Endothelial cell of umbilical vein (primary cell): Measurements from ENCODE around the gene KCNC1.

ENCODE experiments used
- CTCF ChIP-seq, 2 donors: IDR thresholded peaks; 1 replicate in 1 of 2; 2 replicates in 1 of 2; pipeline ENCODE4 v1.5.1; 2011; ENCODE audit warnings: low read length in 2 of 2, mild to moderate bottlenecking in 2 of 2, moderate library complexity in 2 of 2, control low read depth in 1 of 2, inconsistent platforms in 1 of 2, low read depth in 1 of 2; ENCODE audit not compliant: insufficient read depth in 1 of 2; ENCODE audit errors: extremely low read depth in 1 of 2
- EZH2 ChIP-seq: IDR thresholded peaks from 2 replicates; pipeline ENCODE4 v1.6.1; 2012; ENCODE audit warnings: borderline replicate concordance, low read depth, mild to moderate bottlenecking, moderate library complexity, low read length, inconsistent platforms; ENCODE audit not compliant: severe bottlenecking
- POLR2A ChIP-seq: IDR thresholded peaks from 2 replicates; pipeline ENCODE4 v1.6.1; 2012; ENCODE audit warnings: low read depth, mild to moderate bottlenecking, control low read depth, low read length

GRCh38 chr11:17779861-17780594 lies 45.4 kb downstream of the KCNC1 start:
- TF ChIP-seq CTCF (IDR thresholded peaks at IDR 0.05; ENCODE audit: extremely low read depth in 1 of 2, insufficient read depth in 1 of 2, low read depth in 1 of 2, low read length in 2 of 2) = no peak
- no peak for TF ChIP-seq EZH2
- TF ChIP-seq POLR2A = no peak
